Osteoblast (primary cell): ENCODE measurements around the gene SLC49A3. TPM values are rescaled to one million over a fixed set of nuclear protein-coding genes. Genes with fewer than 3 reads are reported as not detected.

ENCODE experiments used
- DNase-seq: peaks from one replicate; pipeline ENCODE4 v3.0.0; 2011; ENCODE audit warnings: low spot score, mixed read lengths; ENCODE audit not compliant: insufficient read length; ENCODE audit errors: missing footprints
- H2AFZ ChIP-seq: 2 replicates; pipeline ENCODE4 v1.6.0; 2011; ENCODE audit warnings: mild to moderate bottlenecking, low read length
- H3K27ac ChIP-seq: 2 replicates; pipeline ENCODE4 v1.5.1; 2011; ENCODE audit warnings: mild to moderate bottlenecking, low read depth, low read length, moderate library complexity
- H3K27me3 ChIP-seq: 2 replicates; pipeline ENCODE4 v1.6.0; 2012; ENCODE audit warnings: mild to moderate bottlenecking, control low read depth, inconsistent platforms, low read length, moderate library complexity; ENCODE audit not compliant: insufficient read depth
- H3K36me3 ChIP-seq: 2 replicates; pipeline ENCODE4 v1.5.1; 2011; ENCODE audit warnings: mild to moderate bottlenecking, low read length, control low read depth, moderate library complexity; ENCODE audit not compliant: insufficient read depth
- H3K4me1 ChIP-seq: 2 replicates; pipeline ENCODE4 v1.5.1; 2011; ENCODE audit warnings: mild to moderate bottlenecking, low read length, control low read depth, moderate library complexity; ENCODE audit not compliant: insufficient read depth
- H3K4me2 ChIP-seq: 2 replicates; pipeline ENCODE4 v1.6.0; 2011; ENCODE audit warnings: mild to moderate bottlenecking, low read length; ENCODE audit not compliant: insufficient read depth
- H3K4me3 ChIP-seq: fragments of 200-600 bp; sonication (generic); 3 replicates; pipeline ENCODE4 v1.5.1; 2012; ENCODE audit warnings: mild to moderate bottlenecking, low read length, inconsistent platforms; ENCODE audit not compliant: insufficient read depth
- H3K79me2 ChIP-seq: 2 replicates; pipeline ENCODE4 v1.6.0; 2012; ENCODE audit warnings: mild to moderate bottlenecking, low read length, control low read depth, inconsistent platforms; ENCODE audit not compliant: insufficient read depth
- H3K9me3 ChIP-seq: 2 replicates; pipeline ENCODE4 v1.5.1; 2011; ENCODE audit warnings: low read depth, low read length, control low read depth
- H4K20me1 ChIP-seq: 2 replicates; pipeline ENCODE4 v1.6.0; 2012; ENCODE audit warnings: mild to moderate bottlenecking, low read length, control low read depth; ENCODE audit not compliant: insufficient read depth
- CTCF ChIP-seq: IDR thresholded peaks from 2 replicates; pipeline ENCODE4 v1.5.1; 2011; ENCODE audit warnings: mild to moderate bottlenecking, low read depth, low read length, moderate library complexity; ENCODE audit errors: extremely low read depth
- total RNA-seq: library from RNA; depleted of rRNA; stranded (reverse); fragments of >200 nt; gene quantifications from 2 replicates; pipeline ENCODE4 v1.2.3, GENCODE V29; 2012

The SLC49A3 gene
- total RNA-seq, 1 donor = 11.6 TPM

GRCh38 chr4:658681-659667 is 30.0 kb downstream of the SLC49A3 start:
- Histone ChIP-seq H3K4me1 (no peaks in the 10 kb centered on the region), H2AFZ (no peak overlapping the region), H3K27ac (no peak overlapping the region), H3K4me3 (no peak overlapping the region), H4K20me1 (no peaks in the 10 kb centered on the region), H3K36me3 (no peaks in the 10 kb centered on the region), H3K4me2 (no peak overlapping the region), H3K9me3 (no peaks in the 10 kb centered on the region), H3K79me2 (no peaks in the 10 kb centered on the region), H3K27me3 (peaks cover 10% of the 10 kb centered on the region)
- TF ChIP-seq CTCF = no peak
- DNase-seq = peak; percentile 82

DNA sequence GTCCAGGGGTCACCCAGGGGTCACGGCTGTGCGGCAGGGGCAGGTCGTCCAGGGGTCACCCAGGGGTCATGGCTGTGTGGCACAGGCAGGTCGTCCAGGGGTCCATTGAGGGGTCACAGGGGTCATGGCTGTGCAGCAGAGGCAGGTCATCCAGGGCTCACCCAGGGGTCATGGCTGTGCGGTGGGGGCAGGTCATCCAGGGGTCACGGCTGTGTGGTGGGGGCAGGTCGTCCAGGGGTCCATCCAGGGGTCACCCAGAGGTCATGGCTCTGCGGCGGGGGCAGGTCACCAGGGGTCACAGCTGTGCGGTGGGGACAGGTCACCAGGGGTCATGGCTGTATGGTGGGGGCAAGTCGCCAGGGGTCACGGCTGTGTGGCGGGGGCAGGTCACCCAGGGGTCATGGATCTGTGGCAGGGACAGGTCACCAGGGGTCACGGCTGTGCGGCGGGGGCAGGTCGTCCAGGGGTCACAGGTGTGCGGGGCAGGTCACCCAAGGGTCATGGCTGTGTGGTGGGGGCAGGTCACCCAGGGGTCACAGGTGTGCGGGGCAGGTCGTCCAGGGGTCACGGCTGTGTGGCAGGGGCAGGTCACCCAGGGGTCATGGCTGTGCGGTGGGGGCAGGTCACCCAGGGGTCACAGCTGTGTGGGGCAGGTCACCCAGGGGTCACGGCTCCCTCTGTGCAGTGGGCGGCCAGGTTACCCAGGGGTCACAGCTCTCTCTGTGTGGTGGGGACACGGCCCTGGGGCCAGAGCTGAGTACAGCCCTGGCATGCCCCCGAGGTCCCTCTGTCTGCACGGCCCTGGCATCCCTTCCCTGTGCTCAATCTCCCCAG is 30.9 kb downstream of the SLC49A3 start:
- no peaks in the 10 kb centered on the region for H4K20me1 ChIP-seq
- no peaks in the 10 kb centered on the region for H3K79me2 ChIP-seq
- no peaks in the 10 kb centered on the region for H3K4me1 ChIP-seq
- no peak overlapping the region for H3K27ac ChIP-seq
- H3K9me3 ChIP-seq = no peaks in the 10 kb centered on the region
- TF ChIP-seq CTCF = no peak
- peak; percentile 57 for DNase-seq
- no peaks in the 10 kb centered on the region for H3K36me3 ChIP-seq
- H3K4me2 ChIP-seq = no peak overlapping the region
- H3K4me3 ChIP-seq = no peak overlapping the region
- peaks cover 2% of the 10 kb centered on the region for H3K27me3 ChIP-seq
- no peak overlapping the region for H2AFZ ChIP-seq

- no peak for TF ChIP-seq CTCF
- H3K4me1 ChIP-seq = no peaks in the 10 kb centered on the region
- H3K27me3 ChIP-seq = no peaks in the 10 kb centered on the region
- H3K36me3 ChIP-seq = no peaks in the 10 kb centered on the region
- H3K27ac ChIP-seq = no peak overlapping the region
- H4K20me1 ChIP-seq = no peaks in the 10 kb centered on the region
- no peaks in the 10 kb centered on the region for H3K79me2 ChIP-seq
- no peak overlapping the region for H2AFZ ChIP-seq
- DNase-seq = peak; percentile 64
- no peak overlapping the region for H3K4me3 ChIP-seq
- H3K9me3 ChIP-seq = no peaks in the 10 kb centered on the region
- H3K4me2 ChIP-seq = no peak overlapping the region
Observed at GRCh38 chr4:657338-657833, 31.6 kb downstream of the SLC49A3 start.
